OCI-LY1 (cell line): ENCODE results near the gene SEMA3D.

Experiments
- CTCF ChIP-seq: fragments of 200-600 bp; sonication (generic), shearing (Covaris generic); IDR thresholded peaks from 2 replicates; pipeline ENCODE4 v1.5.1; 2017; ENCODE audit warnings: mild to moderate bottlenecking, antibody characterized with exemption, low read length, moderate library complexity, mixed read lengths
- EZH2 ChIP-seq: fragments of 200-600 bp; sonication (generic), shearing (Covaris generic); IDR thresholded peaks from 2 replicates; pipeline ENCODE4 v1.8.0; 2017; ENCODE audit warnings: borderline replicate concordance, mixed run types, mild to moderate bottlenecking, antibody characterized with exemption, low read length, moderate library complexity, mixed read lengths

- TF ChIP-seq CTCF (no peak), EZH2 (no peak)
Measured at GRCh38 chr7:85144771-85145170, 42.1 kb downstream of the SEMA3D start.
